DND-41 (cell line): Measurements from ENCODE around the gene C19orf67.

Source experiments
- ATAC-seq: fragments of 200-7000 bp; cut with Tn5 transposase; 3 replicates; pipeline ENCODE4 v1.9.1; 2021; ENCODE audit warnings: low read depth; ENCODE audit not compliant: insufficient read depth
- DNase-seq: peaks from one replicate; pipeline ENCODE4 v3.0.0-alpha.2; 2020
- H2AFZ ChIP-seq: 2 replicates; pipeline ENCODE4 v1.6.0; 2012; ENCODE audit warnings: low read depth, low read length
- H3K27ac ChIP-seq: 2 replicates; pipeline ENCODE4 v1.5.1; 2012; ENCODE audit warnings: low read length, inconsistent platforms
- H3K27me3 ChIP-seq: fragments of 200-600 bp; sonication (generic); 2 replicates; pipeline ENCODE4 v1.6.0; 2012; ENCODE audit warnings: low read length, mild to moderate bottlenecking, inconsistent platforms; ENCODE audit not compliant: insufficient read depth, poor library complexity
- H3K36me3 ChIP-seq: 2 replicates; pipeline ENCODE4 v1.5.1; 2012; ENCODE audit warnings: low read length, inconsistent platforms; ENCODE audit not compliant: insufficient read depth
- H3K4me1 ChIP-seq: 2 replicates; pipeline ENCODE4 v1.5.1; 2012; ENCODE audit warnings: mild to moderate bottlenecking, low read length; ENCODE audit not compliant: insufficient read depth
- H3K4me2 ChIP-seq: 2 replicates; pipeline ENCODE4 v1.6.0; 2012; ENCODE audit warnings: mild to moderate bottlenecking, moderate library complexity, low read length, inconsistent platforms; ENCODE audit not compliant: insufficient read depth
- H3K4me3 ChIP-seq, 2 experiments: fragments of 200-600 bp in 1 of 2; shearing (Covaris generic) in 1 of 2; 2 replicates each; pipeline ENCODE4 v1.5.1; 2012 to 2016; ENCODE audit warnings: inconsistent platforms in 2 of 2, low read length in 2 of 2, mild to moderate bottlenecking in 2 of 2, low read depth in 1 of 2, moderate library complexity in 1 of 2
- H3K79me2 ChIP-seq: 2 replicates; pipeline ENCODE4 v1.6.0; 2012; ENCODE audit warnings: low read length, inconsistent platforms; ENCODE audit not compliant: insufficient read depth
- H3K9ac ChIP-seq: 2 replicates; pipeline ENCODE4 v1.6.0; 2012; ENCODE audit warnings: low read depth, mild to moderate bottlenecking, inconsistent platforms, low read length, moderate library complexity
- H3K9me3 ChIP-seq: 2 replicates; pipeline ENCODE4 v1.5.1; 2012; ENCODE audit warnings: low read length, moderate library complexity, mild to moderate bottlenecking, inconsistent platforms; ENCODE audit not compliant: insufficient read depth, severe bottlenecking
- H4K20me1 ChIP-seq: 2 replicates; pipeline ENCODE4 v1.6.0; 2012; ENCODE audit warnings: low read length; ENCODE audit not compliant: insufficient read depth
- EZH2 ChIP-seq: IDR thresholded peaks from 3 replicates; pipeline ENCODE4 v1.6.1; 2012; ENCODE audit warnings: borderline replicate concordance, low read depth, mild to moderate bottlenecking, moderate library complexity, low read length, inconsistent platforms; ENCODE audit not compliant: severe bottlenecking
- TF ChIP-seq, protein P1 (sequence below): IDR thresholded peaks from 2 replicates; pipeline ENCODE4 v1.5.1; 2012; ENCODE audit warnings: borderline replicate concordance, low read length, moderate library complexity, mild to moderate bottlenecking; ENCODE audit not compliant: poor library complexity, severe bottlenecking; ENCODE audit errors: extremely low read depth

The C19orf67 gene

DNA sequence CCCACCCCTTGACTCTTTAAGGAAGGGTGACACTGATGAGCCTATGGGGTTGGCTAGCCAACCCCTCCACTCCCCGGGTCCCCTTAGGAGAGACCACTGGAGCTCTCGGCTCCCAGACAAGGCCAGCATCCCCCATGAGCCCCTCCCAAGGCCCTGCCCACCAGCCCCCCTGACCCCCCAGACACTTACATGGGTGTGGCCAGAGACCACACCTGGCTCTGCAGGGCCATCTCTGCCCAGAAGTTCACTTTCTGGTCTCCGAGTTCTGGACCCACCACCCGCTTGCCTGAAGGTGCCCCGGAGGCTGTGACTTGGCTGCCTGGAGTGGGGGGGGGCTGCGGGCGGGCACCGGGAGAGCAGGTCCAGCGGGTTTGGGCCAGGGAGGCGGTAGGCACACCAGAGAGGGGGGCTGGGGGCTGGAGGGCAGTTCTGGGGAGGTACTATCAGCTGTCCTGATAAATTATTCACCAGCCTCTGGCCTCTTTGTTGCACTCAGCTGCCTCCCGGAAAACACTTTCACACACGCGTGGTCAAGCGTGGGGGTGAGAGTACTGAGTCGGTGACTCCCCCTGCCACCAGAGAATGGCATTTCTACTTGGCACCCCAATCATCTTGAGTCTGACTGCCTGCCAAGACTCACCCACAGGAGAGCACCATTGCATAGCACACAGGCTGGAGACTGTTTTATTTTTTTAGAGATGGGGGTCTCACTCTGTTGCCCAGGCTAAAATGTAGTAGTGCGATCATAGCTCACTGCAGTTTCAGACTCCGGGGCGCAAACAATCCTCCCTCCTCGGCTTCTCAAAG is 23.6 kb downstream of the C19orf67 start, which contains the start of gene PALM3:
TSS of gene PALM3 (minus strand) at position 326 of the 807 bp plus-strand sequence. CDS start at position 230, 96 bp downstream.
- DNase-seq: no peak
- Histone ChIP-seq H3K27ac (no peak within 1 kb of the TSS), H3K36me3 (no peaks in the 10 kb centered on the region), H2AFZ (no peak within 1 kb of the TSS), H3K4me1 (peaks cover 7% of the 10 kb centered on the region), H4K20me1 (no peaks in the 10 kb centered on the region), H3K79me2 (no peaks in the 10 kb centered on the region), H3K9me3 (no peaks in the 10 kb centered on the region), H3K9ac (no peak within 1 kb of the TSS), H3K4me3 (no peak within 1 kb of the TSS), H3K27me3 (no peaks in the 10 kb centered on the region), H3K4me2 (no peak within 1 kb of the TSS)
- no peak for TF ChIP-seq EZH2
- TF ChIP-seq, protein P1, sequence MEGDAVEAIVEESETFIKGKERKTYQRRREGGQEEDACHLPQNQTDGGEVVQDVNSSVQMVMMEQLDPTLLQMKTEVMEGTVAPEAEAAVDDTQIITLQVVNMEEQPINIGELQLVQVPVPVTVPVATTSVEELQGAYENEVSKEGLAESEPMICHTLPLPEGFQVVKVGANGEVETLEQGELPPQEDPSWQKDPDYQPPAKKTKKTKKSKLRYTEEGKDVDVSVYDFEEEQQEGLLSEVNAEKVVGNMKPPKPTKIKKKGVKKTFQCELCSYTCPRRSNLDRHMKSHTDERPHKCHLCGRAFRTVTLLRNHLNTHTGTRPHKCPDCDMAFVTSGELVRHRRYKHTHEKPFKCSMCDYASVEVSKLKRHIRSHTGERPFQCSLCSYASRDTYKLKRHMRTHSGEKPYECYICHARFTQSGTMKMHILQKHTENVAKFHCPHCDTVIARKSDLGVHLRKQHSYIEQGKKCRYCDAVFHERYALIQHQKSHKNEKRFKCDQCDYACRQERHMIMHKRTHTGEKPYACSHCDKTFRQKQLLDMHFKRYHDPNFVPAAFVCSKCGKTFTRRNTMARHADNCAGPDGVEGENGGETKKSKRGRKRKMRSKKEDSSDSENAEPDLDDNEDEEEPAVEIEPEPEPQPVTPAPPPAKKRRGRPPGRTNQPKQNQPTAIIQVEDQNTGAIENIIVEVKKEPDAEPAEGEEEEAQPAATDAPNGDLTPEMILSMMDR: no peak
- ATAC-seq: no peak

DNA sequence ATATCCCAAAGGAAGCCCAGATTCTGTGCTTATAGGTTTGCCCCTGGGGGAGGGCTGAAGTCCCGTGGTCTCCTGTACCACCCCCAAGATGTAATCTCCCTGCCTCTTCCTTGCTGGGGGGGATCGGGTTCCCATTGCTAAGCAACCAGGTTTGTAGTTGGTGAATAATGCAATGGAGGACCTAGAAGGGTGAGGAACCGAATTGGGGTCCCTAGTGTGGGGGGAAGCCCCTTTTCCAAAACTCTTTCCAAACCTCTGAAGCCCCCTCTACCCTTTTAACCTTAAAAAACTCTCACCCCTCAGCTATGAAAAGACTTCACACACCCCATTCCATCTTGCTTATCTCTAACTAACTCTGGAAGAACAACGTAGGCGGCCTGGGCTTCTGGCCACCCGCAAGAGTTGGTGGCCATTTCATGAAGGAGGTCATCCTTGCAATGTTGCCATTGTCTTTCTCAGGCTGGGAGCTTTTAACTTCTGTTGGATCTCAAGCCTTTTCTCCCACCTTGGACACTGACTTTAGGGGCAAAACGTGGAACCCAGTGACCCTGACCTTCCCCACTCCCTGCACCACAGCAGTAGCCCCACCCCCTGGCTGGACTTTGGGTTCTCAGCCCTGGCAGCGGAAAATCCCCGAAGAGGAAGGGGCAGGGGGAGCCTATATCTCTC is 24.4 kb downstream of the C19orf67 start:
- ATAC-seq (no peak), DNase-seq (no peak)
- Histone ChIP-seq H3K4me3 (no peak overlapping the region), H3K27me3 (no peaks in the 10 kb centered on the region), H3K36me3 (no peaks in the 10 kb centered on the region), H3K9me3 (no peaks in the 10 kb centered on the region), H3K27ac (no peak overlapping the region), H3K4me2 (no peak overlapping the region), H3K4me1 (peaks cover 7% of the 10 kb centered on the region), H2AFZ (no peak overlapping the region), H3K79me2 (no peaks in the 10 kb centered on the region), H4K20me1 (no peaks in the 10 kb centered on the region), H3K9ac (no peak overlapping the region)
- TF ChIP-seq EZH2: no peak
- TF ChIP-seq, protein P1: no peak

DNA sequence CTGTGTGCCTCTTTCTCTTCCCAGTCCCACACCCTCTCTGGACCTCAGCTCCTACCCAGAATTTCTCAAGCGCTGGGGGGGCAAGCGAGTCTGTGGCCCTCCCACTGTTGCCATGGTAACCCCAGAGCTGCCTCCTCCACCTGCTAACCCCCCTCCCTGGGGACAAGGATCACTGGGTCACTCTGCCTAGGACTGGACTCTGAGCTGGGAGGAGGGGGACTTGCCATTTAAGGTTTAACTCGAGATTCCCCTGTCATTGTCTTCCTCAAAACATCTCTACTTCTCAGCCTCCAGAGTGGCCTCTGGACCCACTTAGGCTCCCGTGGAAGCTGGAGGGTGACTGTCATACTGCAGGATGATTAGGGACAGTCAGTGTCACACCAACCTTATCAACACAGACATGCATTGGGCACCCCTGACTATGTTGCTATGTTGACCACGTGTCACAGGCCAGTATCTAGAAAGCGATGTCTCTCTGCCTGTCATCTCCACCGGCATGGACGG is 25.9 kb downstream of the C19orf67 start:
- no peaks in the 10 kb centered on the region for H3K9me3 ChIP-seq
- H3K4me1 ChIP-seq: peaks cover 7% of the 10 kb centered on the region
- no peak for TF ChIP-seq EZH2
- TF ChIP-seq, protein P1: no peak
- no peak overlapping the region for H3K27ac ChIP-seq
- no peaks in the 10 kb centered on the region for H3K27me3 ChIP-seq
- H3K4me2 ChIP-seq: no peak overlapping the region
- H3K4me3 ChIP-seq: no peak overlapping the region
- no peaks in the 10 kb centered on the region for H3K36me3 ChIP-seq
- no peaks in the 10 kb centered on the region for H4K20me1 ChIP-seq
- no peaks in the 10 kb centered on the region for H3K79me2 ChIP-seq
- ATAC-seq (no peak), DNase-seq (no peak)
- H2AFZ ChIP-seq: no peak overlapping the region
- H3K9ac ChIP-seq: no peak overlapping the region
